Measurements from ENCODE around the gene CRAT. TPM values are rescaled to one million over a fixed set of nuclear protein-coding genes. Genes with fewer than 3 reads are reported as not detected.

CRAT gene
- total RNA-seq, 2 experiments from 2014 or later, result 19.5 to 22.7 TPM

- no peaks in the 10 kb centered on the region for H3K9me3 Mint-ChIP-seq
- no peaks in the 10 kb centered on the region for H3K4me1 Mint-ChIP-seq
- H3K4me3 Mint-ChIP-seq, result no peak overlapping the region
- POLR2A ChIA-PET, result interaction anchor here (1.5 kb wide), 1 partner anchor 22 kb away, joined by 5 read pairs; the partner anchor contains the start of gene DOLPP1
- H3K27me3 Mint-ChIP-seq, result no peaks in the 10 kb centered on the region
- DNase-seq, result no peak
- no peaks in the 10 kb centered on the region for H3K36me3 Mint-ChIP-seq
- H3K27ac Mint-ChIP-seq, result no peak overlapping the region
- peak; percentile 58 for ATAC-seq (ENCODE audit: low read depth)
Observed at GRCh38 chr9:129102791-129103594, 7.6 kb downstream of the CRAT start.

- H3K9me3 Mint-ChIP-seq, result no peaks in the 10 kb centered on the region
Observed at GRCh38 chr9:129102095-129102525, 8.5 kb downstream of the CRAT start.

GRCh38 chr9:129101279-129101678 lies 9.3 kb downstream of the CRAT start:
- no peak overlapping the region for H3K4me3 Mint-ChIP-seq

More at GRCh38 chr9:129102095-129102525, 8.5 kb downstream of the CRAT start:
- H3K27ac Mint-ChIP-seq, result no peak overlapping the region
- no peaks in the 10 kb centered on the region for H3K4me1 Mint-ChIP-seq
- no peak for ATAC-seq (ENCODE audit: low read depth)
- DNase-seq, result no peak
- POLR2A ChIA-PET, result no interaction called here
- H3K36me3 Mint-ChIP-seq, result no peaks in the 10 kb centered on the region
- no peak overlapping the region for H3K4me3 Mint-ChIP-seq
- H3K27me3 Mint-ChIP-seq, result no peaks in the 10 kb centered on the region

GRCh38 chr9:129100383-129101169 lies 10.0 kb downstream of the CRAT start:
- Mint-ChIP-seq H3K4me3 (no peak overlapping the region), H3K36me3 (no peaks in the 10 kb centered on the region), H3K9me3 (no peaks in the 10 kb centered on the region), H3K27me3 (no peaks in the 10 kb centered on the region), H3K27ac (no peak overlapping the region), H3K4me1 (no peaks in the 10 kb centered on the region)
- DNase-seq, result no peak
- ATAC-seq (ENCODE audit: low read depth), result no peak
- POLR2A ChIA-PET, result interaction anchor here (0.6 kb wide), 1 partner anchor 44 kb away, joined by 3 read pairs; no protein-coding TSS in a partner anchor

More at GRCh38 chr9:129101279-129101678, 9.3 kb downstream of the CRAT start:
- ATAC-seq (ENCODE audit: low read depth) (no peak), DNase-seq (no peak)
- Mint-ChIP-seq H3K27ac (no peak overlapping the region), H3K27me3 (no peaks in the 10 kb centered on the region), H3K4me1 (no peaks in the 10 kb centered on the region), H3K36me3 (no peaks in the 10 kb centered on the region), H3K9me3 (no peaks in the 10 kb centered on the region)
- POLR2A ChIA-PET, result interaction anchor here (0.6 kb wide), 1 partner anchor 44 kb away, joined by 3 read pairs; no protein-coding TSS in a partner anchor

GRCh38 chr9:129098328-129098727 lies 12.3 kb downstream of the CRAT start:
- Mint-ChIP-seq H3K36me3 (no peaks in the 10 kb centered on the region), H3K4me3 (no peak overlapping the region), H3K27me3 (no peaks in the 10 kb centered on the region), H3K27ac (no peak overlapping the region), H3K4me1 (no peaks in the 10 kb centered on the region), H3K9me3 (no peaks in the 10 kb centered on the region)
- DNase-seq, result no peak
- POLR2A ChIA-PET, result interaction anchor here (2.0 kb wide), 1 partner anchor 17 kb away, joined by 7 read pairs; the partner anchor contains the start of gene DOLPP1
- ATAC-seq (ENCODE audit: low read depth), result no peak

DNA sequence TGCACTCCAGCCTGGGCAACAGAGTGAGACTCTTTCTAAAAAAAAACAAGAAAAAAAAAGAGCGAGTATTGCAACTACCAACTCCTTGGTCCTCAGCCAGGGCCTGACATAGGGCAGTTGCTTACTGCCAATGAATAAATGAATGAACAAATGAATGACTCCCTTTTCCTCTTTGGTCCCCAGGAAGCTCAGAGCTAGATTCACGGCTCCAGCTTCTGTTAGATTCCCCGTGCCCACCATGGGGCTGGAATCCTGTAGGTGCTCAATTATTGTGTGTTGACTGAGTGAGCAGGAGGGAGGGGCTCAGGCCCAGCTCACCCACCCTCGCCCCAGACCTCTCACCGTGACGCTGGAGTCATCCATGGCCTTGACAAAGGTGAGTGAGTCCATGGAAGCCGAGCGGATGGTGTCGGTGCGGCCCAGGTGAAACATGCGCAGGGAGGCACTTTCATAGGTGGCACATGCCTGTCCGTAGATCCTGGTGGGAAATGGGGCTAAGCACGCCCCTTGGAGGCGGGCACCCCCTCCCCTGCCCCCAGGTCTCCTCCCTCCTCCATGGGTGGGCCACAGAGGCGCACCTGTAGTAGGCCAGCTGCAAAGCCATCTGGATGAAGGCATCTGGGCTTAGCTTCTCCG lies 12.8 kb downstream of the CRAT start:
- ATAC-seq (ENCODE audit: low read depth), result no peak
- Mint-ChIP-seq H3K9me3 (no peaks in the 10 kb centered on the region), H3K27ac (no peak overlapping the region), H3K36me3 (no peaks in the 10 kb centered on the region), H3K4me1 (no peaks in the 10 kb centered on the region), H3K27me3 (no peaks in the 10 kb centered on the region), H3K4me3 (no peak overlapping the region)
- POLR2A ChIA-PET, result interaction anchor here (2.0 kb wide), 1 partner anchor 17 kb away, joined by 7 read pairs; the partner anchor contains the start of gene DOLPP1
- DNase-seq, result no peak

DNA sequence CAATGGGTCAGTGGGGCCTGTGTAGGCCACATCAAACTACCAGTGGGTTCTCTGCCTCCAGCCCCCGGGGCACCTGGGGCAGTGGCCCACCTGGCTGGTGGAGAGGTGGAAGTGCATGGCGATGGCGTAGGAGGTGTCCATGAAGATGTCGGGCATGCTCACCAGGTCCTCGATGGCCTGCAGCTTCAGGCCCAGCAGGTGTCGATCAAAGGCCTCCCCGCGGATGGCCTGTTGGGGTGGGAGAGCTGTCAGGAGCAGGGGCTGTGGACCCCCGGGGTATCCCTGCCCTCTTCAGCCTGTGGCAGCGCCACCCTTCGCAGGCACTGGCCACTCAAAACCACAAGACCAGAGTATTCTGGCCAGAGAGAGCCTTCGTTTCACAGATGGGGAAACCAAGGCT lies 14.7 kb downstream of the CRAT start:
- Mint-ChIP-seq H3K27me3 (no peaks in the 10 kb centered on the region), H3K36me3 (no peaks in the 10 kb centered on the region), H3K9me3 (no peaks in the 10 kb centered on the region), H3K4me3 (no peak overlapping the region), H3K27ac (no peak overlapping the region), H3K4me1 (no peaks in the 10 kb centered on the region)
- DNase-seq (no peak), ATAC-seq (ENCODE audit: low read depth) (no peak)
- POLR2A ChIA-PET, result interaction anchor here (0.5 kb wide), 1 partner anchor 29 kb away, joined by 3 read pairs; no protein-coding TSS in a partner anchor

DNA sequence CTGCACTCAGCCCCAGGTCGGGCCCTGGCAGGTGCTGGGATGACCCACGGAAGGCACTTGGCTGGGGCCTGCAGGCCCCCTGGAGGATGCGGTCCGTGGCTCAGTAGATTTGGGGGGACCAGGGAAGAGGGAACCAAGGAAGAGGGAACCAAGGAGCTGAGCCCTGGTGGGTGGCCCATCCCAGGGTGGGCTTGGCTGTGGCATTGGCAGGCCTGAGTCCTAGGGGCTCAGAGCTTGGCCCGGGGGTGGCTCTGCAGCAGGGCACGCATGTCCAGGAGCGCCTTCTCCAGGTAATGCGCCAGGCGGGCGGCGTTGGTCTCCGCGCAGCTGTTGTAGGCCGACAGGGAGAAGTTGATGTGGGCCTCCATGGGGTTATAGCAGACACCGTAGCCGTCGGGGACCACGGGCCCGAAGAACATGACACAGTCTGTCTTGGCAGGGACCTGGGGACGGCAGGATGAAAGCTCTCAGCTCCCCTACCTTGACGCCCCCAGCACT lies 15.4 kb downstream of the CRAT start:
- Mint-ChIP-seq H3K27ac (no peak overlapping the region), H3K4me1 (no peaks in the 10 kb centered on the region), H3K27me3 (no peaks in the 10 kb centered on the region), H3K4me3 (no peak overlapping the region), H3K9me3 (no peaks in the 10 kb centered on the region), H3K36me3 (no peaks in the 10 kb centered on the region)
- POLR2A ChIA-PET, result no interaction called here
- ATAC-seq (ENCODE audit: low read depth), result no peak
- DNase-seq, result no peak

DNA sequence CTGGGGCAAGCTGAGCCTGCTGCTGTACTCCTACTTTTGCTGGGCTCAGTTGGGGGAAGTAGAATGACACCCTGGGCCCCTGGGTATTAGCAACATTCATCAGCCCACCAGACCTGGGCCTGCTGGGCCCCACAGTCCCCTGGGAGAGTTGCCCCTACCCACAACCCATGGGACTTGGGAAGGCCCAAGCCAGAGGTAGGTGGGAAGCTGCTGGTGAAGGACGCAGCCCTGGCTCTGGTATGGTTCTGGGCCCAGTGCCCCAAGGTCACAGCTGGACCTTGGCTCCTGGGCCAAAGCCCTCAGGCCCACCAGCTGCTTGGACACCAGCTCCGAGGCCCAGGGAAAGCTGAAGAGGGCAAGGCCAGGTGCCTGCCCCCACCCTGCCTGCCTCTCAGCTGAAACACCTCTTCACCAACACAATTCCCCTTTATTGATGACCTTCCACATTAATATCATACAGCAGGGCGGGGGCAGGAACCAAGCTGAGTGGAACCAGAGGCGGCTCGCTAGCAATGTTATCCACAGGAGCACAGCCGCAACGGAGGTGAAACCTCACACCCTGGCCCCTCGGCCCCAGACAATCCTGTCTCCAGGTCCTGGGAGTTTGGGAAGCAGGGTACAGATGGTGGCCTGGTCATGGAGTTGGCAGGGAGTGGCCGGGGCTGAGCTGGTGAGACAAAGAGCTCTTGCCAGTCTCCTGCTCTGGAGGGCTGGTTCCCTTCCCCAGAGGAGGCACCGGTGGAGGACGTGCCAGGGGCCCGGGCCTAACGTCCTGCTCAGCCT lies 16.0 kb downstream of the CRAT start:
- Mint-ChIP-seq H3K4me1 (no peaks in the 10 kb centered on the region), H3K9me3 (no peaks in the 10 kb centered on the region), H3K27me3 (no peaks in the 10 kb centered on the region), H3K4me3 (no peak overlapping the region), H3K27ac (no peak overlapping the region), H3K36me3 (no peaks in the 10 kb centered on the region)
- DNase-seq, result no peak
- no peak for ATAC-seq (ENCODE audit: low read depth)
- POLR2A ChIA-PET, result no interaction called here

- H3K36me3 Mint-ChIP-seq, result no peaks in the 10 kb centered on the region
- POLR2A ChIA-PET, result no interaction called here
- peak overlapping the region; percentile 43 for H3K27ac Mint-ChIP-seq
- no peaks in the 10 kb centered on the region for H3K27me3 Mint-ChIP-seq
- DNase-seq (no peak), ATAC-seq (ENCODE audit: low read depth) (no peak)
- no peaks in the 10 kb centered on the region for H3K9me3 Mint-ChIP-seq
- no peaks in the 10 kb centered on the region for H3K4me1 Mint-ChIP-seq
- no peak overlapping the region for H3K4me3 Mint-ChIP-seq
Observed at GRCh38 chr9:129093602-129094386, 16.8 kb downstream of the CRAT start.

DNA sequence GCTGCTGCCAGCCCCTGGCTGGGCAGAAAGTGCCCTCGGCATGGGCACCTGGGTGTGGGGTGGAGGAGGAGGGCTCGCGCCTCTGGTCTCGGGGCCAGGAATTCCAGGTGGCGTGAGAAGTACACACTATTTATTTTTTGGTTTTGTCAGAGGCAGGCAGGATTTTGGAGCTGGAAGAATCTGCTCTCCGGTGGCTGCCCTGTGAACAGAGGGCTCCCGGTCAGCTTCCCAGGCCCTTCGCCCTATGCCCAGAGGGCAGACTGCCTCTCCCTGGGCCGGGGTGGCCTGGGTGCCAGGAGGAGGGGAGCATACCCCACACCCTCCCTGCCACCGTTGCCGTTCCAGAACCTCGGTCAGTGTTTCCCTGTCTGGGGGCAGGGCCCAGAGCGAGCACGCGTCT lies 21.3 kb downstream of the CRAT start:
- no peak overlapping the region for H3K4me3 Mint-ChIP-seq
- no peaks in the 10 kb centered on the region for H3K27me3 Mint-ChIP-seq
- DNase-seq (no peak), ATAC-seq (ENCODE audit: low read depth) (no peak)
- no peaks in the 10 kb centered on the region for H3K4me1 Mint-ChIP-seq
- POLR2A ChIA-PET, result no interaction called here
- no peaks in the 10 kb centered on the region for H3K36me3 Mint-ChIP-seq
- H3K9me3 Mint-ChIP-seq, result no peaks in the 10 kb centered on the region
- H3K27ac Mint-ChIP-seq, result no peak overlapping the region

DNA sequence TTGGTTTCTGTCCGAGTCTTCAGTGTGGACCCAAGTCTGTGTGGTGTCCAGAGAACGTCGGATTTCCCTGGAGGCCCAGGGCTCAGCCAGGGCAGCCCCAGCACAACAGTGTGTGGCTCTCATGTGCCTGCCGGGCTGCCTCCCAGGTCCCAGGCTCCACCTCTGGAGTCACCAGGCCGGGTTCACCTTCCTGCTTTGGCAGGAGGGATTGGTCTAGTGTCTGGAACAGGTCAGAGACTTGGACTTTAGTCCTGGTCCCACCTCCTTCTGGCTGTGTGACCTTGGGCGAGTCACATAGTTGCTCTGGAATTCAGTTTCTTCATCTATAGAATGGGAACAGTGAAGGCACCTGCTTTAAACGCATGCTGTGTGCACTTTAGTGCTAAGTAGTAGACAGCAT lies 26.5 kb downstream of the CRAT start:
- H3K9me3 Mint-ChIP-seq, result no peaks in the 10 kb centered on the region
- H3K27me3 Mint-ChIP-seq, result no peaks in the 10 kb centered on the region
- no peak for ATAC-seq (ENCODE audit: low read depth)
- H3K4me3 Mint-ChIP-seq, result no peak overlapping the region
- no peak overlapping the region for H3K27ac Mint-ChIP-seq
- DNase-seq, result no peak
- POLR2A ChIA-PET, result no interaction called here
- H3K36me3 Mint-ChIP-seq, result no peaks in the 10 kb centered on the region
- peaks cover 15% of the 10 kb centered on the region for H3K4me1 Mint-ChIP-seq

All from activated naive CD8-positive, alpha-beta T cell treated with anti-CD3 and anti-CD28 coated beads, Interleukin-2, amount 10 ng/mL, durations not matched to agents 7 days and 5 days (primary cell).